Activated T-helper 9 cell treated with anti-CD3 and anti-CD28 coated beads, Interleukin-2, amount 50 U/mL, for 16 hours (primary cell): ENCODE results near the gene PALLD.
"Not testable (repeated sequence)": the region's sequence is repeated elsewhere in the genome, so short reads cannot be mapped to it uniquely, and the experiment has no call there.

Source experiments
- DNase-seq: peaks from one replicate; pipeline ENCODE4 v3.0.0-alpha.2; 2020; ENCODE audit warnings: low read depth

PALLD gene

GRCh38 chr4:168710353-168710946, 213.6 kb downstream of the PALLD start:
- no peak for DNase-seq

DNA sequence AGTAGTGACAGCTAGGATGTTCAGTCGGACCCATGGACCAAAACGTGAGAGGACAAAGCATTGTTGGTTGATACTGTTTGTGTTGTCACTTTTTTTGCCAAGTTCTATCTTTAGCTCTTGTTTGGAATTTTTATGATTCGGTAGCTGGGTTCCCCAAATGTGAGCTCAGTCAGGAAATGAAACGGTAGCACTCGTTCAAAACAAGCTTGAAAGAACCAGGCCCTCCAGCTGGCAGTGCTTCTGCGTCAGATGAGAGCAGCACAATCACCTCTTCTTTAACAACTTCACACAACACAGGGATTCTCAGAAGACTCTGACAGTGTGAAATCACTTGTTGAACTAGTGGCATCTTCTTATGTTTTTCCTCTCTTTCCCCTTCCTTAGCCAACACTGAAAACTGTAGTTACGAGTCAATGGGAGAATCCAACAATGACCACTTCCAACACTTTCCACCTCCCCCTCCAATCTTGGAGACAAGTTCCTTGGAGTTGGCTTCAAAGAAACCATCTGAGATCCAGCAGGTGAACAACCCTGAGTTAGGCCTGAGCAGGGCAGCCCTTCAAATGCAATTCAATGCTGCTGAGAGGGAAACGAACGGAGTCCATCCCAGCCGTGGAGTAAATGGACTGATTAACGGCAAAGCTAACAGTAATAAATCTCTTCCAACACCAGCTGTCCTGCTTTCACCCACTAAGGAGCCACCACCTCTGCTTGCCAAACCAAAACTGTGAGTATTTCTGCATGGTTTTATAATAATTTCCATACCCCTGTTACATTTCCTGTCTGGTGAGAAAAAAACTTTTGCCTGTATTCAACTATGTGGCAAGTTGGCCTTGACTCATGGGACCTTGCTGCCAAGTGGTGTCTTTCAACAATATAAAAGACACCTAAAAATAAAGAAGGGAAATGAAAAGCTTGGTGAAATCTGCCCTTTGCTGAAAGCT, 214.6 kb downstream of the PALLD start:
- DNase-seq: no peak

DNA sequence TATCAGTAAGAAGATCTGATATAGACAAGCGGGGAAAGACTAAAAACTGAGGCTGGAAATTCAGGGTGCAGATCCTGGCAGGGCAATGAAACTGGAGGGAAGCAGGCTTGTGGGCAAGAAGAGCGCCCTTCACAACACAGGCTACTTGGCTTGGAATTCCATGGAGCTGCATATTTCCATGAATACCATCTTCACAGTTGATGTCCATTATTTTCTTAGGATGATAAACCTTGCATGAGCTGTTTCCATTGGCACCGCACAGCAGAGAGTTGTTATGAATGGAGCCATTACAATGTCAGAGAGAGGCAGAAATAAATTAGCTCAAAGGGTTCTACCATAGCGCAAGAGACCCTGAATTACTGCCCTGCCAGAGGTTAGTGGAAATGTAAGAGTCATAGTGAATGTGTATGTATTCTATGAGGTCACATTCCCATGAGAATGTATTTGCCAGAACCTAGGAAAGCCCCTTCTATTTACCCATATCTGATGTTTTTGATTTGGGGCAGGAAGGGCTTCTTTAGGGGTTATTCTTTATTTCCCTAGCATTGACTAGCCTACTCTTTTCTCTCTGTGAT, 215.6 kb downstream of the PALLD start:
- no peak for DNase-seq

DNA sequence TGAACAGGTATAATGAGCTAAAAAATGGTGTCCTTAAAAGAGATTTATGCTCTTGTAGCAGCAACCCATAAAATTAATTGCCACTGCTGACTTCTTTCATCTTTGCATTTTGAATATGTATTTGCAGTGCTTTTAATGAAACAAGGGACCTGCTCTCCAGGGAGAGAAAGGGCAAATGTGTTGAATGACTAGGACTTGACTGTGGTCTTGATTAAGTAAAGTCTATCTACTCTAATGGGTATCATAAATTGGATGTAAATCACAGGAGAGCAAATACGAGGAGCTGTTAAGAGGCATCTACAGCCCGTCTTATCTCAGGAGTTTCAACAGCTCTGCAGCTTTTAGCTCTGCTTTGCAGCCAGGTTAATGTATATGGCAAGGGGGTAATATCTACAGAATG, 216.4 kb downstream of the PALLD start:
- no peak for DNase-seq

GRCh38 chr4:168715896-168716295, 219.0 kb downstream of the PALLD start:
- no peak for DNase-seq

DNA sequence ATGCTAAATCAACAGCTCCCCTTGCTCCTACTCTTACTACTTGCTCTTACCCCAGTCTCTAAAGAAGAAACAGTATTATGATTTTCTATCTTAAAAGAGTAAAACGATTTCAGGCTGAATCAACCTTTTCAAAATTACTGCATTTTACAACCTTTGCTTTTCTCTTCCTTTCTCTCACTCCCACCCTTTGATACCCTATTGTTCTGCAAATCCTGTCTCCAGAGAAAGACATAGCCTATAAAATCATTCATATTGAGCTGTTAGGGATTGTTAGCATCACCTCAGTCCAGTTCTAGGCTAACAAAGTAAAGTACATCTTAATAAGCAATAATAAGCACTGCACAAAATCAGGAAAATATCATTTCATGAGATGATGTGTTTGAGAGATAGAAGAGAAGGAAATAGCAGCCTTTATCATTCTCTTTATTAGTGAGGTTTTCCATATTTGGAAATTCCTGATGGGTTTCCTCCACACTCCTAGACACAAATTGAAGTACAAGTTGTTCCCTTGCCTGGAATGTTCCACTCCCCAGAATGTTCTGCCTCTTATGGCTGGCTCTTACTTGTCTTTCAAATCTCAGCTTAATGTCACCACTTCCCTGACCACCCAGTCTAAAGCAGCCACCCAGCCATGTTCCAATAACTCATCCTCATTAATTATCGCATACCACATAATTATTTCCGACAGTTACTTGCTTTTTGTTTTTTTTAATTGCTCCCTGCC, 219.7 kb downstream of the PALLD start:
- no peak for DNase-seq

GRCh38 chr4:168717847-168718246, 221.0 kb downstream of the PALLD start:
- no peak for DNase-seq

DNA sequence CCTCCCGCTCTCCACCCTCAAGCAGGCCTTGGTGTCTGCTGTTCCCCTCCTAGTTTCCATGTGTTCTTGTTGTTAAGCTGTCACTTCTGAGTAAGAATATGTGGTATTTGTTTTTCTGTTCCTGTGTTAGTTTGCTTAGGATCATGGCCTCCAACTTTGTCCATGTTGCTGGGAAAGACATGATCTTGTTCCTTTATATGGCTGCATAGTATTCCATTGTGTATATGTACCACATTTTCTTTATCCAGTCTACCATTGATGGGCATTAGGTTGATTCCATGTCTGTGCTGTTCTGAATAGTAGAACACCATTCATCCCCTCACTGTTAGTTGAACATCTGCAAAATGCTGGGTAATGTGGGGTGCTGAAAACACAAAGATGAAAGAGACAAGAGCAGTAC, 222.9 kb downstream of the PALLD start:
- DNase-seq: no peak

DNA sequence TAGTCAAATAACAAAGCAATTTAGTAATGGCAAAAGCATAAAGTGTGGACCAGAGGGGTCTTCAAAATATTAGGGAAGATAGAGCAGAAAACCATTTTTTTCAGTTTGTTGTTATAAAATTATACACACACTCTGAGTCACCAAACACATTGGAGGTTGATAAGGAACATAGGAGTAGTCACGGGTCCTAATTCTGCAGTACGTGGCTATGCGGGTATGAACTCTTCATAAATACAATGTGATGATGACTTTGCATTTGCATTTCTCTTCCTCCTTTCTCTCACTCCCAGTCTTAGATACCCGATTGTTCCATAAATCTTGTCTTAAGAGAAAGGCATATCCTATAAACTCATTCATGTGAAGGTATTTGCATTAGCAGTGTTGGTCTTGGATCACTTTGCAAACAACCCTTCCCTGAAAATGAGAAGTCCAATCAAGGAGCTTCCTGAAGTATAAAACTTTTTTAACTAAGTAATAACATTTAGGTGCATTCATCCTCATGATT, 223.6 kb downstream of the PALLD start:
- DNase-seq: no peak

GRCh38 chr4:168722391-168722790, 225.5 kb downstream of the PALLD start:
- DNase-seq: no peak

- DNase-seq: no peak
Observed at GRCh38 chr4:168723020-168723419, 226.2 kb downstream of the PALLD start.

DNA sequence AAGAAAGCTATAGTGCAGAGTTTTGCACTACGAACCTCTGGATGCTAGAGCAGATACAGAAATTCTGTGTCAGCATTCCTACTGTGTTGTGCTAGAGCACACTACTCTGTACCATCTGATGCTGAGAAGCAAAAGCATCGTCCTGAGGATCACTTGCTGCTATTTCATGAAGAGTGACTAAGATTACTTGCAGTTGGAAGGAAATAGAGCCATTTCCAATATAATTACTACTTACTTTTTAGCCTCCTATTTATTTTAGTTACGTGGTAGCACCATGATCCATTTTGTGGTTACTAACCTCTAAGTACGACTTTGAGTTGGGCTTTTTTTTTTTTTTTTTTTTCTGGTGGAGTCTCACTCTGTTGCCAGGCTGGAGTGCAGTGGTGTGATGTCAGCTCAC, 226.7 kb downstream of the PALLD start:
- DNase-seq: no peak

DNA sequence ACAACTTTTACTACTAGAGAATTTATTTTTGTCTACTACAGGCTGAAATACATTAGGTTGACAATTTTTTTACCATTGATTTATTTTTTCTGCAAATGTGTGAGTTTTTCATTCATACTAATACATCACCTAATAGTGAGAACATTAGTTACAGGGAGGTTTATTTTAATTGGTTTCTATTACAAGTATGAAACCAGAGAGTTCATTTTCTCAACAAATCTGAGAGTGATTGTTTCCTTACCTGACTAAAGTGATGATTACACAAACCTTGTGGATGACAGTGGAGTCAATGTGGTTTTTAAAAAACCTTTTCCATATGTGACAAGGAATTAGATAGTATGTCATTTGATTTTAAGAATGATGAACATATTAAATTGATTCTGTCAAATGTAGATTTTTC, 227.4 kb downstream of the PALLD start:
- DNase-seq: no peak

- DNase-seq: no peak
Observed at GRCh38 chr4:168724686-168725411, 228.0 kb downstream of the PALLD start.

- no peak for DNase-seq
Observed at GRCh38 chr4:168725930-168726329, 229.1 kb downstream of the PALLD start.

DNA sequence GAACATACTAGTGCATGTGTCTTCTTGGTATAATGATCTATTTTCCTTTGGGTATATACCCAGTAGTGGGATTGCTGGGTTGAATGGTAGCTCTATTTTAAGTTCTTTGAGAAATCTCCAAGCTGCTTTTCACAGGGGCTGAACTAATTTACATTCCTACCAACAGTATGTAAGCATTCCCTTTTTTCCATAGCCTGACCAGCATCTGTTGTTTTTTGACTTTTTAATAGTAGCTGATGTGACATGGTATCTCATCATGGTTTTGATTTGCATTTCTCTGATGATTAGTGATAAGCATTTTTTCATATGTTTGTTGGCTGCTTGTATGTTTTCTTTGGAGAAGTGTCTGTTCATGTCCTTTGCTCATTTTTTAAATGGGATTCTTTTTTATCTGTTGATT, 230.3 kb downstream of the PALLD start:
- not testable (repeated sequence) for DNase-seq

DNA sequence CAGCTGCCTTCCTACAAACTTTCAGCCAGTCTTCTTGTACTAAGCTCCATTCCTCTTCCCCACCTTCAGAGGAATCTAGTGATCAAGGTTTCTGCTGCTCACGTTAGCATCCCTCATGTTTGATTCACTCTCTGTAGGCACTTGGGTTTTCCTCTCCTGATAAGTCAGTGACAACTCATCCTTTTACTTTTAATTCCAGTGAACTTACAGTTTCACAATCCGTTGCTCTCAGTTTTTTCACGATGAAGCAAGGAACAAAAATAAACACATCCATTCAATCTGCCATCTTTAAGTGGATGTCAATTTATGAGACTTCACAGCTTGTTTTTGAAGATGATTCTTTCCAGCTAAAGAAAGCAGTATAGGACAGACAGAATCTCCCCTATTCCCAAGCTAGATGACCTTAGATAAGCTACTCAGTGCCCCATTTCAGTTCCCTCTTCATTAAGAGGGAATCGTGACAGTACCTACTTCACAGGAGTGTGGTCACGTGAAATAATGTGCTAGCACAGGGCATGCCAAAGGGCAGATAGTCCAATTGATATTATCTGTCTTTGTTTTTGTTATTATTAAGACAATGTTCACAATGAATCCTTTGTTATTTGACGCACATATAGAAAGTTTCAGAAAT, 234.3 kb downstream of the PALLD start:
- no peak for DNase-seq

DNA sequence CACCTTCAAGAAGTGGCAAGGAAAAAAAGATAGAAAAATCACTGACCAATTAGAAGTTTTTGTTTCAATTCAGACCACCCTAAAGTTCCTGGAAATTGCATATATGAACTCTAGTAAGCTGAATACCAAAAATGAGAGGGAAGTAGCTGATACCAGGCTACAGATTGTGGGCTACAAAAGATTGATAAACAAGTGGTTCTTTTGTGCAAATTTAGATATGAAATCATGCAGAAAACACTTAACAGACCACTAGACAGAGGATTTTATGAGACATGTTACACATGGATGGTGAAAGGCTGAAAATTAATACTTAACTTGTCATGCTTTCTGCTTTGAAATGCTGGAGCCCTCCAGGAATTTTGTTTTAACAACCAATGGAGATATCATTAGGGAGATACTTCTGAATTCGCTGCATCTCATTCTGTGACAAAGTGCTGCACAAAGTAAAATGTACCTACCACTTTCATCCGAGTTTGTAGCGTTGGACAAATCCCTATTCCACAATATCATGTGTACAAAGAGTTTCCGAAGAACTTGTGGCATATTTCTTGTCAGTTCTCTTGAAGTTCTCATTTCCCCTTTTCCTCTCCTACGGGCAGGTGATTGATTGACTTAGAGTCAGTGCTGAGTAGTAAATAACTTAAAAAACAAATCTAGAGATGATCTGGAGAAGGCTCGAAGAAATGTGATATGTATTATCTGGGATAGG, 235.0 kb downstream of the PALLD start:
- DNase-seq: no peak

DNA sequence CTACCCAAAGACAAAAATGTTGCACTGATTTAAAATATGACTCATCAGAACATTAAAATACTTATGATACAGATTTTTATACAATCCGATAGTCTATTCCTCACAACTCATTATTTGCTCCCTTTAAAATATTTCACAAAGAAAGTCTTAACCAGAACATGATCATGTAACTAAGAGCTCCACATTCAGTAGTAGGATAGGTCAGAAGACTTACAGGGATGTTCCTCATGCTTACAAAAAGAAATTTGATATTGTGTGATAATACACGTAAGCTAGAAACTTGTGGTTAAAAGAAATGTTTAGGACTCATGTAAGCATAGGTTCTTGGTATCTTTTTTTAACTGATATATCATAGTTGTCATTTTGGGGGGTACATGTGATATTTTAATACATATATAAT, 235.9 kb downstream of the PALLD start:
- no peak for DNase-seq
